CD4-positive, alpha-beta T cell (primary cell): ENCODE measurements around the gene TTC12. TPM values are rescaled to one million over a fixed set of nuclear protein-coding genes. Genes with fewer than 3 reads are reported as not detected.

ENCODE experiments used
- ATAC-seq: fragments of 200-7000 bp; cut with Tn5 transposase; one replicate; pipeline ENCODE4 v1.10.0; 2022; ENCODE audit warnings: mild to moderate bottlenecking; ENCODE audit not compliant: poor library complexity
- CTCF ChIA-PET: fragments of 350-600 bp; sonication (Branson Sonifier 250); formaldehyde crosslinking; loops from one replicate; lab custom pipeline; 2021; ENCODE audit warnings: antibody characterized with exemption, inconsistent platforms; lab: Charles Lee
- POLR2A ChIA-PET: fragments of 350-600 bp; sonication (Branson Sonifier 250); formaldehyde crosslinking; loops from one replicate; lab custom pipeline; 2021; ENCODE audit warnings: antibody characterized with exemption, inconsistent platforms; lab: Charles Lee
- DNase-seq, 14 experiments: peaks; one replicate each; pipeline ENCODE4 v3.0.0-alpha.2; 2013 to 2020; ENCODE audit warnings: mixed read lengths in 2 of 14
- H3K27ac ChIP-seq, 2 donors: one replicate each; pipeline versions ENCODE4 v1.5.1 to v1.7.0; 2013; ENCODE audit warnings: low read length in 2 of 2, low read depth in 1 of 2, mild to moderate bottlenecking in 1 of 2
- H3K27me3 ChIP-seq, 2 experiments: 1 replicate in 1 of 2; 2 replicates in 1 of 2; pipeline versions ENCODE4 v1.6.1 to v1.7.0; 2013; ENCODE audit warnings: low read length in 2 of 2, control low read depth in 1 of 2, mild to moderate bottlenecking in 1 of 2, moderate library complexity in 1 of 2; ENCODE audit not compliant: insufficient read depth in 2 of 2, control insufficient read depth in 1 of 2
- H3K36me3 ChIP-seq: one replicate; pipeline ENCODE4 v1.6.1; 2013; ENCODE audit warnings: low read length, control low read depth; ENCODE audit not compliant: insufficient read depth
- H3K4me1 ChIP-seq: one replicate; pipeline ENCODE4 v1.6.1; 2013; ENCODE audit warnings: low read length, control low read depth; ENCODE audit not compliant: insufficient read depth
- H3K4me3 ChIP-seq: one replicate; pipeline ENCODE4 v1.5.1; 2013; ENCODE audit warnings: mild to moderate bottlenecking, low read length, moderate library complexity
- H3K9me3 ChIP-seq, 2 experiments: 1 replicate in 1 of 2; 2 replicates in 1 of 2; pipeline versions ENCODE4 v1.6.1 to v1.7.0; 2013; ENCODE audit warnings: low read length in 2 of 2, mild to moderate bottlenecking in 2 of 2, control low read depth in 1 of 2, moderate library complexity in 1 of 2; ENCODE audit not compliant: control insufficient read depth in 1 of 2, insufficient read depth in 1 of 2
- H3K27ac Mint-ChIP-seq: one replicate; pipeline ENCODE4 v1.8.0; 2020; ENCODE audit warnings: mixed read lengths
- H3K27me3 Mint-ChIP-seq: one replicate; pipeline ENCODE4 v1.8.0; 2021; ENCODE audit warnings: mixed read lengths
- H3K36me3 Mint-ChIP-seq: one replicate; pipeline ENCODE4 v1.8.0; 2021; ENCODE audit warnings: low read depth, mixed read lengths
- H3K4me1 Mint-ChIP-seq: one replicate; pipeline ENCODE4 v1.8.0; 2021; ENCODE audit warnings: low read depth, mixed read lengths
- H3K4me3 Mint-ChIP-seq: one replicate; pipeline ENCODE4 v1.8.0; 2020; ENCODE audit warnings: mild to moderate bottlenecking, mixed read lengths
- H3K9me3 Mint-ChIP-seq: one replicate; pipeline ENCODE4 v1.8.0; 2020; ENCODE audit warnings: mixed read lengths
- intact Hi-C, 2 experiments: fragments of 100-400 bp; cut with DNase I in 1 of 2; cut with micrococcal nuclease in 1 of 2; formaldehyde crosslinking; loops; one replicate each; pipeline versions ENCODE4 v1.15.1 to v1.9.0; 2023 to 2025; cut with DNase I, micrococcal nuclease
- total RNA-seq, 174 experiments: library from RNA in 2 of 174; stranded (reverse) in 2 of 174; gene quantifications; one replicate each; pipeline ENCODE4 v1.2.3 and lab custom pipeline; 2021 to 2026
- TF ChIP-seq, protein P1 (sequence below): fragments of 200-600 bp; IDR thresholded peaks from one replicate; pipeline ENCODE4 v1.8.0; 2022; ENCODE audit warnings: antibody characterized with exemption, mild to moderate bottlenecking

TTC12 gene
- total RNA-seq, 2 experiments from 2014 or later: 26.5 to 34.5 TPM

- Mint-ChIP-seq H3K36me3 (no peaks in the 10 kb centered on the region), H3K27me3 (no peaks in the 10 kb centered on the region), H3K9me3 (no peaks in the 10 kb centered on the region), H3K27ac (no peak overlapping the region), H3K4me3 (no peak overlapping the region), H3K4me1 (no peaks in the 10 kb centered on the region)
- Histone ChIP-seq H3K36me3 (no peaks in the 10 kb centered on the region), H3K27me3 (peaks cover 0 to 3% of the 10 kb centered on the region in 2 experiments), H3K4me3 (no peak overlapping the region), H3K9me3 (no peaks in the 10 kb centered on the region), H3K27ac (no peak overlapping the region), H3K4me1 (no peaks in the 10 kb centered on the region)
- ChIA-PET CTCF (no interaction called here), POLR2A (no interaction called here)
- intact Hi-C loops: no loop called here
- DNase-seq: no peak
- TF ChIP-seq, protein P1, sequence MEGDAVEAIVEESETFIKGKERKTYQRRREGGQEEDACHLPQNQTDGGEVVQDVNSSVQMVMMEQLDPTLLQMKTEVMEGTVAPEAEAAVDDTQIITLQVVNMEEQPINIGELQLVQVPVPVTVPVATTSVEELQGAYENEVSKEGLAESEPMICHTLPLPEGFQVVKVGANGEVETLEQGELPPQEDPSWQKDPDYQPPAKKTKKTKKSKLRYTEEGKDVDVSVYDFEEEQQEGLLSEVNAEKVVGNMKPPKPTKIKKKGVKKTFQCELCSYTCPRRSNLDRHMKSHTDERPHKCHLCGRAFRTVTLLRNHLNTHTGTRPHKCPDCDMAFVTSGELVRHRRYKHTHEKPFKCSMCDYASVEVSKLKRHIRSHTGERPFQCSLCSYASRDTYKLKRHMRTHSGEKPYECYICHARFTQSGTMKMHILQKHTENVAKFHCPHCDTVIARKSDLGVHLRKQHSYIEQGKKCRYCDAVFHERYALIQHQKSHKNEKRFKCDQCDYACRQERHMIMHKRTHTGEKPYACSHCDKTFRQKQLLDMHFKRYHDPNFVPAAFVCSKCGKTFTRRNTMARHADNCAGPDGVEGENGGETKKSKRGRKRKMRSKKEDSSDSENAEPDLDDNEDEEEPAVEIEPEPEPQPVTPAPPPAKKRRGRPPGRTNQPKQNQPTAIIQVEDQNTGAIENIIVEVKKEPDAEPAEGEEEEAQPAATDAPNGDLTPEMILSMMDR: no peak
- ATAC-seq: no peak
Measured at GRCh38 chr11:113408887-113409286, 94.5 kb downstream of the TTC12 start.

- Mint-ChIP-seq H3K27me3 (no peaks in the 10 kb centered on the region), H3K4me1 (no peaks in the 10 kb centered on the region), H3K4me3 (no peak overlapping the region), H3K36me3 (no peaks in the 10 kb centered on the region), H3K9me3 (no peaks in the 10 kb centered on the region), H3K27ac (no peak overlapping the region)
- DNase-seq: no peak
- no peaks in the 10 kb centered on the region for H3K9me3 ChIP-seq
- H3K36me3 ChIP-seq: no peaks in the 10 kb centered on the region
- H3K27ac ChIP-seq: no peak overlapping the region
- intact Hi-C loops: no loop called here
- ChIA-PET CTCF (no interaction called here), POLR2A (no interaction called here)
- no peak for ATAC-seq
- peaks cover 0 to 3% of the 10 kb centered on the region in 2 experiments for H3K27me3 ChIP-seq
- TF ChIP-seq, protein P1: no peak
- no peaks in the 10 kb centered on the region for H3K4me1 ChIP-seq
- no peak overlapping the region for H3K4me3 ChIP-seq
Measured at GRCh38 chr11:113409526-113409925, 95.1 kb downstream of the TTC12 start.

- H3K36me3 ChIP-seq: no peaks in the 10 kb centered on the region
- H3K4me3 ChIP-seq: no peak overlapping the region
- no peak for ATAC-seq
Measured at GRCh38 chr11:113410414-113411135, 96.2 kb downstream of the TTC12 start.

More at GRCh38 chr11:113410414-113411135, 96.2 kb downstream of the TTC12 start:
- no peaks in the 10 kb centered on the region for H3K4me1 ChIP-seq
- no peak for DNase-seq
- no peaks in the 10 kb centered on the region for H3K9me3 ChIP-seq
- peaks cover 0 to 3% of the 10 kb centered on the region in 2 experiments for H3K27me3 ChIP-seq
- Mint-ChIP-seq H3K27me3 (peaks cover 4% of the 10 kb centered on the region), H3K9me3 (no peaks in the 10 kb centered on the region), H3K4me3 (no peak overlapping the region), H3K27ac (no peak overlapping the region), H3K36me3 (no peaks in the 10 kb centered on the region), H3K4me1 (no peaks in the 10 kb centered on the region)
- H3K27ac ChIP-seq: no peak overlapping the region
- intact Hi-C loops: no loop called here
- ChIA-PET CTCF (no interaction called here), POLR2A (no interaction called here)
- TF ChIP-seq, protein P1: no peak
